Stomach (tissue), 9 donors: ENCODE results near the gene ATAD1. TPM values are rescaled to one million over a fixed set of nuclear protein-coding genes. Genes with fewer than 3 reads are reported as not detected.

Source experiments
- DNase-seq, 2 donors: peaks; one replicate each; pipeline versions ENCODE4 v3.0.0 to v3.0.0-alpha.2; 2013 to 2019
- H3K27ac ChIP-seq, 5 donors: fragments of 200-600 bp in 4 of 5; sonication (generic) in 4 of 5; one replicate each; pipeline ENCODE4 v1.5.1; 2013 to 2019; ENCODE audit warnings: mild to moderate bottlenecking in 1 of 5, moderate library complexity in 1 of 5
- H3K27me3 ChIP-seq, 3 donors: fragments of 200-600 bp; sonication (generic); one replicate each; pipeline ENCODE4 v1.5.1; 2017 to 2019; ENCODE audit warnings: mixed run types in 1 of 3
- H3K36me3 ChIP-seq, 4 donors: fragments of 200-600 bp; sonication (generic); 1 replicate in 3 of 4; 2 replicates in 1 of 4; pipeline ENCODE4 v1.5.1; 2016 to 2019
- H3K4me1 ChIP-seq, 4 donors: fragments of 200-600 bp; sonication (generic); one replicate each; pipeline ENCODE4 v1.5.1; 2016 to 2019
- H3K4me3 ChIP-seq, 4 donors: fragments of 200-600 bp; sonication (generic) in 3 of 4; one replicate each; pipeline ENCODE4 v1.5.1; 2016 to 2019; ENCODE audit warnings: mild to moderate bottlenecking in 1 of 4
- H3K9me3 ChIP-seq, 4 donors: fragments of 200-600 bp; sonication (generic); one replicate each; pipeline ENCODE4 v1.5.1; 2016 to 2019
- EP300 ChIP-seq: sonication (generic); formaldehyde crosslinking; IDR thresholded peaks from one replicate; pipeline ENCODE4 v1.6.1; 2017; ENCODE audit warnings: antibody characterized with exemption
- POLR2A ChIP-seq, 4 donors: fragments of 450-650 bp; IDR thresholded peaks; one replicate each; pipeline ENCODE4 v1.6.1; 2016; ENCODE audit warnings: antibody characterized with exemption in 4 of 4, control low read depth in 2 of 4, mild to moderate bottlenecking in 1 of 4, moderate library complexity in 1 of 4
- POLR2AphosphoS5 ChIP-seq, 3 donors: sonication (generic); formaldehyde crosslinking; IDR thresholded peaks; one replicate each; pipeline ENCODE4 v1.6.1; 2016; ENCODE audit warnings: antibody characterized with exemption in 3 of 3
- WGBS, 5 donors: extraction: QIAGEN DNeasy Blood & Tissue Kit in 3 of 5; methylation state at CpG; one replicate each; pipeline versions ENCODE4 v1.1.5 to v1.1.7; 2013 to 2018; 5-methylcytosine and 5-hydroxymethylcytosine counted together
- intact Hi-C: fragments of 100-400 bp; cut with DNase I; formaldehyde crosslinking; loops from one replicate; pipeline ENCODE4 v1.15.1; 2023; ENCODE audit warnings: low total_unique reads
- polyA plus RNA-seq, 3 donors: library from polyadenylated mRNA; stranded (reverse); fragments of 200-250 nt; gene quantifications; one replicate each; pipeline ENCODE4 v1.2.3, GENCODE V29; 2013
- total RNA-seq, 5 donors: library from RNA; depleted of rRNA; stranded (reverse); fragments of >200 nt; gene quantifications; one replicate each; pipeline versions ENCODE4 v1.1.0 to v1.2.3, GENCODE V29; 2014 to 2016
- TF ChIP-seq, protein P1 (sequence below), 7 experiments: fragments of 450-650 bp in 4 of 7; fragments of 200-600 bp in 3 of 7; sonication (generic) in 3 of 7; IDR thresholded peaks; one replicate each; pipeline ENCODE4 v1.5.1; 2016 to 2019; ENCODE audit warnings: antibody characterized with exemption in 7 of 7, control low read depth in 2 of 7, mild to moderate bottlenecking in 1 of 7
- donor health status: healthy with polysubstance abuse.
- donor health status: Bipolar disorder and iron deficiency.
- donor health status: healthy.

ATAD1 gene
- total and polyA plus RNA-seq, 8 donors, result 7.0 to 61.7 (median 13.8) TPM

DNA sequence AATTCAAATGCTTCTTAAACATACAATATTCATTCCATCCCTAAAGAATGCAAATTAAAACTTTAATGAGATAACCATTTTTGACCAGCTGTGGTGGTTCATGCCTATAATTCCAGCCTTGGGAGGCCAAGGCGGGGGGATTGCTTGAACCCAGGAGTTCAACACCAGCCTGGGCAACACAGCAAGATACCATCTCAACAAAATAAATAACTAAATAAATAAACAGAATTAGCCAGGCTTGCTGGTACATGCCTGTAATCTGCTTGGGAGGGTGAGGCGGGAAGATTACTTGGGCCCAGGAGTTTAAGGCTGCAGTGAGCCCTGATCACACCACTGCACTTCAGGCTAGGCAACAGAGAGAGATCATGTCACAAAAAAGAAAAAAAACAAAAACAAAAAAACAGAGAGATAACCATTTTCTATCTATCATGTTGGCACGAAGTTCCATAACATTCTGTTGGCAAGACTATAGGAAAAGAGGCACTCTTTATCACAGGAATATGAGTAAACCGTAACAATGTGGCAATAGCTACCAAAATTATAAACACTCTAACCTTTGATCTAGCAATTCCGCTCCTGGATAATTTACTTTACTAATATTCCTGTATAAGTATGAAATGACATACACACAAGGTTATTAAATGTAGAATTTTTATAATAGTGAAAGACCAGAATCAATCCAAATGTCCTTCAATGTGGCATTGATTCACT, 52.2 kb downstream of the ATAD1 start:
- H3K4me3 ChIP-seq, result no peak overlapping the region
- no peak for TF ChIP-seq POLR2A (IDR thresholded peaks at IDR 0.05)
- TF ChIP-seq, protein P1, sequence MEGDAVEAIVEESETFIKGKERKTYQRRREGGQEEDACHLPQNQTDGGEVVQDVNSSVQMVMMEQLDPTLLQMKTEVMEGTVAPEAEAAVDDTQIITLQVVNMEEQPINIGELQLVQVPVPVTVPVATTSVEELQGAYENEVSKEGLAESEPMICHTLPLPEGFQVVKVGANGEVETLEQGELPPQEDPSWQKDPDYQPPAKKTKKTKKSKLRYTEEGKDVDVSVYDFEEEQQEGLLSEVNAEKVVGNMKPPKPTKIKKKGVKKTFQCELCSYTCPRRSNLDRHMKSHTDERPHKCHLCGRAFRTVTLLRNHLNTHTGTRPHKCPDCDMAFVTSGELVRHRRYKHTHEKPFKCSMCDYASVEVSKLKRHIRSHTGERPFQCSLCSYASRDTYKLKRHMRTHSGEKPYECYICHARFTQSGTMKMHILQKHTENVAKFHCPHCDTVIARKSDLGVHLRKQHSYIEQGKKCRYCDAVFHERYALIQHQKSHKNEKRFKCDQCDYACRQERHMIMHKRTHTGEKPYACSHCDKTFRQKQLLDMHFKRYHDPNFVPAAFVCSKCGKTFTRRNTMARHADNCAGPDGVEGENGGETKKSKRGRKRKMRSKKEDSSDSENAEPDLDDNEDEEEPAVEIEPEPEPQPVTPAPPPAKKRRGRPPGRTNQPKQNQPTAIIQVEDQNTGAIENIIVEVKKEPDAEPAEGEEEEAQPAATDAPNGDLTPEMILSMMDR (IDR thresholded peaks at IDR 0.05), result no peak
- TF ChIP-seq POLR2AphosphoS5 (IDR thresholded peaks at IDR 0.05), result no peak
- no peak for TF ChIP-seq EP300
- 85 to 98% (median 96%) methylated on average over 5 of the region's 5 CpGs for WGBS, 5 donors
- no peaks in the 10 kb centered on the region for H3K27me3 ChIP-seq
- intact Hi-C loops, result no loop called here
- peaks cover 0 to 7% (median 0%) of the 10 kb centered on the region in 4 donors for H3K4me1 ChIP-seq
- H3K36me3 ChIP-seq, result peaks cover 0 to 53% (median 49%) of the 10 kb centered on the region in 4 donors
- DNase-seq, result no peak
- H3K9me3 ChIP-seq, result no peaks in the 10 kb centered on the region
- H3K27ac ChIP-seq, result no peak overlapping the region

DNA sequence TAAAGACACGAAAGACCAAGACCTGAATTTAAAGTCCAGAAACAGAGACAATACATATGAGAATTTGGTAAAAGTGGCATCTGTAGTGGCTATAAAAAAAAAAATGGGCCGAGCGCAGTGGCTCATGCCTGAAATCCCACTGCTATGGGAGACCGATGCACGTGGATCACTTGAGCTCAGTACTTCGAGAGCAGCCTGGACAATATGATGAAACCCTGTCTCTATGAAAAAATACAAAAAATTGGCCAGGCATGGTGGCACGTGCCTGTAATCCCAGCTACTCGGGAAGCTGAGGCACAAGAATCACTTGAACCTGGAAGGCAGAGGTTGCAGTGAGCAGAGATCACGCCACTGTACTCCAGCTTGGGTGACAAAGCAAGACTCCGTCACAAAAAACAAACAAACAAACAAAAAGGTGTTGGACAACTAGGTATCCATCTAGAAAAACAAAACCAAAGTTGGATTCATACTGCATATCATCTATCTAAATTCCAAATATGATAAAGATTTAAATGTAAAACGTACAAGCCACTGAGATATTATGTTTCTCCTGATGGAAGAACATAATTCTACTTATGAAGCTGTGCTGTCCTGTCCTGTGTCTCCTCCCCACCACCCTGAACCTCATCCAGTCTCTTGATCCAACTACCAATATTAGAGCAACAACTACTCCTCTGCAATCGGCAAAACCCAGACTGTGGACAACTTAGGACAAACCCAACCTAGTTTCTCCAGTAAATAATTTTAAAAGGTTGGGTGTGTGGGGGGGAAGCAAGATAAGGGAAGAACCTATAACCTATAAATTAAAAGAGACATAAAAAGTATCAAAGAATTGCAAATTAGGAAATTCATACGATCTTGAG, 53.7 kb downstream of the ATAD1 start:
- no peak overlapping the region for H3K27ac ChIP-seq
- H3K4me3 ChIP-seq, result no peak overlapping the region
- H3K9me3 ChIP-seq, result no peaks in the 10 kb centered on the region
- WGBS, 5 donors, result 91 to 94% (median 93%) methylated on average over 13 of the region's 13 CpGs
- H3K27me3 ChIP-seq, result no peaks in the 10 kb centered on the region
- no peak for DNase-seq
- intact Hi-C loops, result no loop called here
- TF ChIP-seq, protein P1 (IDR thresholded peaks at IDR 0.05), result no peak
- H3K36me3 ChIP-seq, result peaks cover 0 to 52% (median 48%) of the 10 kb centered on the region in 4 donors
- H3K4me1 ChIP-seq, result peaks cover 0 to 7% (median 0%) of the 10 kb centered on the region in 4 donors

DNA sequence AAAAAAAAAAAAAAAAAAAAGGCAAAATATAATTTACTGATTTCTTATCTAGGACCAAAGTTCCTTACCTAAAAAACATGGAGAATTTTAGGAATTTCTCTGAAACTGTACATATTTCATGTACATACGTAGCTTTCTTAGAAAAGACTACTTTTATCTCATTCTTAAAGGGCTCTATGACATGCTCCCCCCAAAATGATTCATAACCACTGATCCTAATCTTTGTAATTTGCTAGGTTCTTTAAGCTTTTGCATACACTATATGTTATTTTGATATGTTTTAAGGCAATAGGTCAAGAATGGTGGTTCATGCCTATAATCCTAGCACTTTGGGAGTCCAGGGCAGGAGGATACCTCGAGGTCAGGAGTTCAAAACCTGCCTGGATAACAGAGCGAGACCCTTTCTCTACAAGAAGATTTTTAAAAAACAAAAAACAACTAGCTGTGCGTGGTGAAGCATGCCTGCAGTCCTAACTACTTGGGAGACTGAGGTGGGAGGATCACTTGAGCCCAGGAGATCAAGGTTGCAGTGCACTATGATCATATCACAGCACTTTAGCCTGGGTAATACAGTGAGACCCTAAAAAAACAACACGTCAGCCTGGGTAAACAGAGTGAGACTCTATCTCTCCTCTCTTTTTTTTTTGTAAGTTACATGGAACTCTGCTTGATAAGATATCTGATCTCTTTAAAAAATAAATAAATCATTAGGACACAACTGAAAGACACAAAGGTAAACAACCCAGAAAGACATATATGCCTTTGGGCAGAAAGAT, 54.8 kb downstream of the ATAD1 start:
- 77 to 88% (median 82%) methylated on average over 5 of the region's 5 CpGs for WGBS, 5 donors
- DNase-seq, result no peak
- intact Hi-C loops, result no loop called here

More for the DNA sequence above, 54.8 kb downstream of the ATAD1 start:
- Histone ChIP-seq H3K27ac (no peak overlapping the region), H3K36me3 (peaks cover 0 to 48% (median 46%) of the 10 kb centered on the region in 4 donors), H3K9me3 (no peaks in the 10 kb centered on the region), H3K4me1 (peaks cover 0 to 7% (median 0%) of the 10 kb centered on the region in 4 donors), H3K27me3 (no peaks in the 10 kb centered on the region), H3K4me3 (no peak overlapping the region)
- TF ChIP-seq, protein P1 (IDR thresholded peaks at IDR 0.05), result no peak
- TF ChIP-seq POLR2A (IDR thresholded peaks at IDR 0.05), result no peak
- TF ChIP-seq EP300, result no peak
- no peak for TF ChIP-seq POLR2AphosphoS5 (IDR thresholded peaks at IDR 0.05)
